GM13976 (cell line): ENCODE data around the gene MMP26.

Experiments used
- DNase-seq: peaks from one replicate; pipeline ENCODE4 v3.0.0; 2012; ENCODE audit warnings: low spot score
- in situ Hi-C: fragments of 300-500 bp; cut with MboI; formaldehyde crosslinking; loops from one replicate; pipeline ENCODE4 v1.12.0; 2022; ENCODE audit warnings: low sequenced_read_pairs, mixed read lengths, inconsistent platforms; ENCODE audit not compliant: unreplicated experiment
- TF ChIP-seq, protein P1 (sequence below): IDR thresholded peaks from 2 replicates; pipeline ENCODE4 v1.5.1; 2012; ENCODE audit warnings: borderline replicate concordance, mild to moderate bottlenecking; ENCODE audit not compliant: insufficient read depth; ENCODE audit errors: extremely low read depth, missing control alignments, control extremely low read depth

MMP26 gene

DNA sequence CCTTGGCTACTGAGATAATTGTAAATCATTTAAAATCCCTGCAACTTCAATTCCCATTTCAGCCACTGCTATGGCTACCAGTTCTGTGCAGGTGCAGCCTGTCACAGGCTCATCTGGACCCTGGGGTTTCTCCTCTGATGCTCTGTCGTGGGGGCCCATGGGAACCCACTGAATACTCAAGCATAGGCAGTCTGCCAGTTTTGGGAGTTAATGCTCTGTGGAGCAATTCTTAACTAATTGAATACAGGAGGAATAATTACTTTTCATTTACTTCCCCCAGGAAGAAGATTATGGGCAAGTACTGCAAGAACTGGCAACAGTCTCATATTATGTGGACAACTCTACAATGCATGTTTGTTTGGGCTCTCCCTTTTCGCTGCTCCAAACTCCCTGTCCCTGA lies 32.8 kb upstream of the MMP26 start:
- in situ Hi-C loops, result no loop called here
- no peak for DNase-seq
- TF ChIP-seq, protein P1, sequence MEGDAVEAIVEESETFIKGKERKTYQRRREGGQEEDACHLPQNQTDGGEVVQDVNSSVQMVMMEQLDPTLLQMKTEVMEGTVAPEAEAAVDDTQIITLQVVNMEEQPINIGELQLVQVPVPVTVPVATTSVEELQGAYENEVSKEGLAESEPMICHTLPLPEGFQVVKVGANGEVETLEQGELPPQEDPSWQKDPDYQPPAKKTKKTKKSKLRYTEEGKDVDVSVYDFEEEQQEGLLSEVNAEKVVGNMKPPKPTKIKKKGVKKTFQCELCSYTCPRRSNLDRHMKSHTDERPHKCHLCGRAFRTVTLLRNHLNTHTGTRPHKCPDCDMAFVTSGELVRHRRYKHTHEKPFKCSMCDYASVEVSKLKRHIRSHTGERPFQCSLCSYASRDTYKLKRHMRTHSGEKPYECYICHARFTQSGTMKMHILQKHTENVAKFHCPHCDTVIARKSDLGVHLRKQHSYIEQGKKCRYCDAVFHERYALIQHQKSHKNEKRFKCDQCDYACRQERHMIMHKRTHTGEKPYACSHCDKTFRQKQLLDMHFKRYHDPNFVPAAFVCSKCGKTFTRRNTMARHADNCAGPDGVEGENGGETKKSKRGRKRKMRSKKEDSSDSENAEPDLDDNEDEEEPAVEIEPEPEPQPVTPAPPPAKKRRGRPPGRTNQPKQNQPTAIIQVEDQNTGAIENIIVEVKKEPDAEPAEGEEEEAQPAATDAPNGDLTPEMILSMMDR, result no peak

GRCh38 chr11:4672470-4672869 lies 32.1 kb upstream of the MMP26 start:
- no peak for DNase-seq
- TF ChIP-seq, protein P1, result no peak
- in situ Hi-C loops, result no loop called here

- DNase-seq, result no peak
- in situ Hi-C loops, result no loop called here
- TF ChIP-seq, protein P1, result no peak
Measured at GRCh38 chr11:4673781-4674180, 30.8 kb upstream of the MMP26 start.

DNA sequence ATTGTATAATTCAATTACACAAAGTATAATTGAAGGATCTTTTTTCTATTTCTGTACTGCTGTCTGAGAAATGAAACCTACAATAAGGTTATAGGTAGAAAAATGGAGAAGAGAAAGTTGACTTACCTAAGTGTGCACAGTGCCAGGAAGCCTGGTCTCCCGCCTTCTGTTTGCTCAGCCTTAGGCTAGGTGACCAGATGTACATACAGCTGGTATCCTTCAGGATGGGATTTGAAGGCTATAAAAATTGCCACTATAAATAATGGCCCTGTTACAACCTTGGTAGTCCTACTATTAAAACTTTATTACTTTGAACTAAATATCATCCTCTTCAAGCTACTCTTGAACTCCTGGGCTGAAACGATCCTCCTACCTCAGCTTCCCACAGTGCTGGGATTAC lies 26.6 kb upstream of the MMP26 start:
- TF ChIP-seq, protein P1, result no peak
- DNase-seq, result no peak
- in situ Hi-C loops, result no loop called here

DNA sequence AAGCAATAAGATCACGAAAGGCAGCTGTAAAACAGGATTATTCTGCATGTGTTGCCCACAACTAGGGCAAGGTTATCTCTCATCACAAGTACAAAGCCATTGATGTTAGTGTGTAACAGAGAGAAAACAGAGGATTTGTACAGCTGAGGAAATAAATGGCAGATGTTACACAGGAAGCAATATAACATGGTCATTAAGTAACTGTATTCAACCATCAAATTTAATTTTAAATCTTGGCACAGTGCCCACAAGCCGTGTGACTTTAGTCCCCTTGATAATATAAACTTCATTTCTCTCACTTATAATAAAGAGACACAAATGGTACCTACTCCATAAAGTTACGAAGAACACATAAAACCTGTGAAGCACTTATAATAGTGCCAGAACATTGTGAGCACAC lies 24.2 kb upstream of the MMP26 start:
- TF ChIP-seq, protein P1, result no peak
- DNase-seq, result no peak
- in situ Hi-C loops, result no loop called here

- no peak for DNase-seq
- in situ Hi-C loops, result no loop called here
- TF ChIP-seq, protein P1, result no peak
Measured at GRCh38 chr11:4682623-4683419, 21.8 kb upstream of the MMP26 start.

GRCh38 chr11:4684631-4685285 lies 19.8 kb upstream of the MMP26 start:
- no peak for DNase-seq
- in situ Hi-C loops, result no loop called here

More at GRCh38 chr11:4684631-4685285, 19.8 kb upstream of the MMP26 start:
- TF ChIP-seq, protein P1, result no peak
